GM21723 (cell line): ENCODE measurements around the gene ATOSB.
"Not testable (repeated sequence)": the region's sequence is repeated elsewhere in the genome, so short reads cannot be mapped to it uniquely, and the experiment has no call there.

Experiments used
- ATAC-seq: cut with Tn5 transposase; IDR thresholded peaks from one replicate; pipeline ENCODE4 v1.9.1; 2021; ENCODE audit warnings: mild to moderate bottlenecking, moderate library complexity; ENCODE audit not compliant: unreplicated experiment

The ATOSB gene

GRCh38 chr9:35115680-35116538 lies at the start of gene ATOSB:
TSS of gene ATOSB (minus strand) at chr9:35115862. CDS start at chr9:35108274, 7,588 bp downstream.
- peak; percentile 65 for ATAC-seq

GRCh38 chr9:35164711-35165110 lies 49.0 kb upstream of the ATOSB start:
- no peak for ATAC-seq

GRCh38 chr9:35163413-35163812 lies 47.8 kb upstream of the ATOSB start:
- ATAC-seq = no peak

- ATAC-seq = no peak
Observed at GRCh38 chr9:35162605-35163315, 47.1 kb upstream of the ATOSB start.

GRCh38 chr9:35161713-35162604 lies 46.3 kb upstream of the ATOSB start, which contains the start of gene UNC13B:
TSS of gene UNC13B (plus strand) at chr9:35162009. CDS start at chr9:35162284, 275 bp downstream.
- peak; percentile 78 for ATAC-seq

- no peak for ATAC-seq
Observed at GRCh38 chr9:35158501-35159280, 43.0 kb upstream of the ATOSB start.

GRCh38 chr9:35157836-35158235 lies 42.2 kb upstream of the ATOSB start:
- ATAC-seq = not testable (repeated sequence)

- ATAC-seq = no peak
Observed at GRCh38 chr9:35156781-35157180, 41.1 kb upstream of the ATOSB start.

- no peak for ATAC-seq
Observed at GRCh38 chr9:35152926-35153325, 37.3 kb upstream of the ATOSB start.

- not testable (repeated sequence) for ATAC-seq
Observed at GRCh38 chr9:35147941-35148563, 32.4 kb upstream of the ATOSB start.

GRCh38 chr9:35142037-35142436 lies 26.4 kb upstream of the ATOSB start:
- ATAC-seq = no peak

- no peak for ATAC-seq
Observed at GRCh38 chr9:35140093-35140492, 24.4 kb upstream of the ATOSB start.

GRCh38 chr9:35136866-35137265 lies 21.2 kb upstream of the ATOSB start:
- no peak for ATAC-seq

GRCh38 chr9:35135988-35136387 lies 20.3 kb upstream of the ATOSB start:
- ATAC-seq = no peak

GRCh38 chr9:35134920-35135319 lies 19.3 kb upstream of the ATOSB start:
- ATAC-seq = no peak

GRCh38 chr9:35116898-35117551 lies 1.4 kb upstream of the ATOSB start:
- peak; percentile 55 for ATAC-seq

- ATAC-seq = no peak
Observed at GRCh38 chr9:35116539-35116897, 856 bp upstream of the ATOSB start.

GRCh38 chr9:35114840-35115628 lies 628 bp downstream of the ATOSB start:
- ATAC-seq = no peak
